ENCODE results near the gene OR10A3. TPM values are rescaled to one million over a fixed set of nuclear protein-coding genes. Genes with fewer than 3 reads are reported as not detected.

The OR10A3 gene
- total and polyA plus RNA-seq, 3 experiments from 2014 or later: not detected

Other genes starting within 250 kb of the OR10A3 start
- gene OVCH2, start 235.2 kb downstream of the OR10A3 start, total RNA-seq: not detected
- gene OVCH2, start 235.2 kb downstream of the OR10A3 start, polyA plus RNA-seq: not detected
- not detected for gene OR5P2, start 144.8 kb downstream of the OR10A3 start, total RNA-seq
- not detected for gene OR5P2, start 144.8 kb downstream of the OR10A3 start, polyA plus RNA-seq
- not detected for gene OR5P3, start 110.9 kb downstream of the OR10A3 start, total RNA-seq
- not detected for gene OR5P3, start 110.9 kb downstream of the OR10A3 start, polyA plus RNA-seq
- gene OR10A6, start 10.4 kb downstream of the OR10A3 start, total RNA-seq: not detected
- not detected for gene OR10A6, start 10.4 kb downstream of the OR10A3 start, polyA plus RNA-seq
- gene NLRP10, start 23.7 kb upstream of the OR10A3 start, total RNA-seq: not detected
- not detected for gene NLRP10, start 23.7 kb upstream of the OR10A3 start, polyA plus RNA-seq
- gene EIF3F, start 45.6 kb upstream of the OR10A3 start, total RNA-seq: 100 to 1,000 TPM; 294 to 306 TPM
- 359 TPM for gene EIF3F, start 45.6 kb upstream of the OR10A3 start, polyA plus RNA-seq
- under 1 TPM; 0.11 to 0.24 TPM for gene TUB, start 139.5 kb upstream of the OR10A3 start, total RNA-seq
- gene TUB, start 139.5 kb upstream of the OR10A3 start, polyA plus RNA-seq: not detected
- 10 to 100 TPM in 1 of 2 experiments, 1 to 10 TPM in 1; 9.4 to 11.8 TPM for gene RIC3, start 227.3 kb upstream of the OR10A3 start, total RNA-seq
- 1.5 TPM for gene RIC3, start 227.3 kb upstream of the OR10A3 start, polyA plus RNA-seq

Measured in CD8-positive, alpha-beta memory T cell (primary cell).